ENCODE results near the gene DDB1.

- TF ChIP-seq GATA3 (IDR thresholded peaks at IDR 0.05; ENCODE audit: low read depth, low read length) (no peak), GATA2 (IDR thresholded peaks at IDR 0.05; ENCODE audit: low read depth, low read length) (no peak)
Observed at GRCh38 chr11:61273178-61274078, 59.5 kb downstream of the DDB1 start.
